GM19238 (cell line): ENCODE results near the gene ATG14.
A peak's percentile ranks its signal among the peaks of the same experiment; 100 is the strongest.
"Not testable (repeated sequence)": the region's sequence is repeated elsewhere in the genome, so short reads cannot be mapped to it uniquely, and the experiment has no call there.

ENCODE experiments used
- DNase-seq: peaks from one replicate; pipeline ENCODE4 v3.0.0; 2011; ENCODE audit warnings: low spot score; ENCODE audit not compliant: insufficient read length

ATG14 gene

GRCh38 chr14:55411426-55412389 lies at the start of gene ATG14:
Gene ATG14, minus strand, starts transcription at chr14:55411830. Its CDS starts 8 bp downstream, at chr14:55411822.
- peak; percentile 85 for DNase-seq

DNA sequence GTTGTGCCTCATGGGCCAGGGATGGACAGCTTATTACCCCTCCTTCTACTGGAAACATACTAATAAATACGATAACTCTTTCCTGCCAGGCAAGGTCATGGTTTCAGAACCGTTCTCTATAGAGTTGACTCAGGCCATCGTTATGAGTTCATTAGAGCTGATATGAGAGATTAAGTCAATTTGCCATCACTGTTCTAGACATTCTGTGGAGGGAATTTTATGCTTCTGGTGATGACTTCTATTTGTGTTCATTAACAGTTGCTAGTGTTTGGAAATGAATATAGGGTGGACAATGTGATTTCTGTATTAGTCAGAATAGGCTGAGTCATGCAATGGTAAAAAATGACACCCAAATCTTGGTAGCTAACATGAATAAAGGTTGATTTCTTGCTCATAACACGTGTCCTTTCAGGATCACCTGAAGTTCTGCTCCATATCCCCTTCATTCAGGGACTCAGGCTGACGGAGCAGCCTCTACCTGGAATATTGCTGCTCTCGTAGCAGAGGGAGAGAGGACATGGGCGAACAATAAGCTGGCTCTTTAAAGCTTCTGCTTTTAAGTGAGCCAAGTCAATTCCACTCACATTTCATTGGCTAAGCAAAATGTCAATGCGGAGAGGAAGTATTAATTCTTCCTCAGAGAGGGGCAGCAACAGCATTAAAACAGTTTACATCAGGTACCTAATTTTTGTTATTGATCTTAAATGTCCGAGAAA lies 47.3 kb upstream of the ATG14 start:
- DNase-seq = peak; percentile 35

- no peak for DNase-seq
Measured at GRCh38 chr14:55457496-55457895, 45.9 kb upstream of the ATG14 start.

DNA sequence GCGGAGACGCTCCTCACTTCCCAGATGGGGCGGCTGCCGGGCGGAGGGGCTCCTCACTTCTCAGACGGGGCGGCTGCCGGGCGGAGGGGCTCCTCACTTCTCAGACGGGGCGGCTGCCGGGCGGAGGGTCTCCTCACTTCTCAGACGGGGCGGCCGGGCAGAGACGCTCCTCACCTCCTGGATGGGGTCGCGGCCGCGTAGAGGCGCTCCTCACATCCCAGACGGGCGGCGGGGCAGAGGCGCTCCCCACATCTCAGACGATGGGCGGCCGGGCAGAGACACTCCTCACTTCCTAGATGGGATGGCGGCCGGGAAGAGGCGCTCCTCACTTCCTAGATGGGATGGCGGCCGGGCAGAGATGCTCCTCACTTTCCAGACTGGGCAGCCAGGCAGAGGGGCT lies 44.8 kb upstream of the ATG14 start:
- not testable (repeated sequence) for DNase-seq

GRCh38 chr14:55454264-55455002 lies 42.8 kb upstream of the ATG14 start:
- DNase-seq = no peak

DNA sequence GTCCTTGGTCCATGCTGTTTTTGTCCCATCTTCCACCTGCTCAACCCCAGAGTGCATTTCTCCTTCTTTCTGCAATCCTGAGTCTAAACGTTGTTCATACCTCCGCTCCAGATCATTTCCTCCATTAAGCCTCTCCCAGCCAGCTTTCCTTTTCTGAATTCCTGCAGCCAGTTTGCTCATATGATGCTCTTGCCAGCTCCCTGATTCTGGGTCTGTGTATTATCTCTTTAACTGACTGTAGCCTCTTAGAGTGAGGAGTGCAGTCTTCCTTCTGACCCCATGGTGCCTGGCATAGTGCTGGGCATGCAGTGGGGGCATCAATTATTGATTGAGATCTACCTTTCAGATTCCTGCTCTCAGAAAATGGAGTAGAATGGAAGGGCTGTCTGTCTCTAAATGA lies 40.3 kb upstream of the ATG14 start:
- DNase-seq = no peak

DNA sequence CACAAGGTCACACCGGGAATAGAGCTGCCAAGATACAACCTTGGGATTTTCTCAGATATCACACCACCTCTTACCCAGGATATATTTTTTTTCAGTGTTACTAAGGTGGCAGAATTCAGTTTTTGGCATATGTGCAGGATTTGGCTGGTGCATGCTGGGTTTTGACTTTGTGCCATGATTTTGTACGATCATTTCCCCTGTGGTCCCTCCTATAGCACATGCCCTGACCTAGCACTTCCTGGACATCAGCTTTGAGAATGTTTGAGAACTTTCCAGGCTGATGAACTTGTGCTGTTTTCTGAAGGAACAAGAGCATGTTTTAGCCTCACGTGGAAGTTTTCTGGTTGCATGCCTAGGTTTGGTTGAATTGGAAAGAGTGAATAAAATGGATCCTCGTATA lies 39.8 kb upstream of the ATG14 start:
- no peak for DNase-seq

DNA sequence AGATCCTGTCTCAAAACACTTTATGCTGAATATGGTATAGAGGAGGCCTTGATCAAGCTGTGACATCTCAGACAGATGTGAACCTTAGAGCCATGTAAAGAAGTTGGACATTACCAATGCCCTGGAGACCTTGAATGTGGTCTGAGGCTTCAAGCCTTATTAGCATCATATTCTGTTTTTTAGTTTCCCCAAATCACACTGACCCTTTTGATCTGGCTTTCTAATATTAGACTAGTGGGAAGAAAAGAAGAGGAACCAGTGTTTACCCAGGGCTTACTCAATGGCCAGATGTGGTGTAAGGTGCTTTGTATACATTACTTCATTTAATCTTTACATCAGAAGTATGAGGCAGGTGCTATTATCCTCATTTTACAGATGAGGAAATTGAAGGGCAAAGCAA lies 39.4 kb upstream of the ATG14 start:
- no peak for DNase-seq

- DNase-seq = no peak
Measured at GRCh38 chr14:55450539-55450938, 38.9 kb upstream of the ATG14 start.

- DNase-seq = no peak
Measured at GRCh38 chr14:55450124-55450523, 38.5 kb upstream of the ATG14 start.

DNA sequence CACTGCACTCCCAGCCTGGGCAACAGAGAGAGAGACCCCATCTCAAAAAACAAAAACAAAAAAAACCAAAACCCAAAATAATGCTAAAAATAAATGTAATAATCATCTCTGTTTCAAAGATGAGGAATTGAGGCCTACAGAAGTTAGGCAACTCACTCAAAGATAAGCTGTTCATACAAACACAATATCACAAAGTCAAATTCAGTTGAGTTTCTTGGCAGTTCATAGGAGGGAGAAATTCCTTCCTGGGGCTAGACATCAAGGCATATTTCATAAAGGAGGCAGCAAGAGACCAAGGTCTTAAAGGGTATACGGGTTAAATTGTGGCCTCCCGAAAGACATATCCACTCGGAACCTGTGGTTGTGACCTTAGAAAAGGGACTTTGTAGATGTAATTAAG lies 37.5 kb upstream of the ATG14 start:
- no peak for DNase-seq

DNA sequence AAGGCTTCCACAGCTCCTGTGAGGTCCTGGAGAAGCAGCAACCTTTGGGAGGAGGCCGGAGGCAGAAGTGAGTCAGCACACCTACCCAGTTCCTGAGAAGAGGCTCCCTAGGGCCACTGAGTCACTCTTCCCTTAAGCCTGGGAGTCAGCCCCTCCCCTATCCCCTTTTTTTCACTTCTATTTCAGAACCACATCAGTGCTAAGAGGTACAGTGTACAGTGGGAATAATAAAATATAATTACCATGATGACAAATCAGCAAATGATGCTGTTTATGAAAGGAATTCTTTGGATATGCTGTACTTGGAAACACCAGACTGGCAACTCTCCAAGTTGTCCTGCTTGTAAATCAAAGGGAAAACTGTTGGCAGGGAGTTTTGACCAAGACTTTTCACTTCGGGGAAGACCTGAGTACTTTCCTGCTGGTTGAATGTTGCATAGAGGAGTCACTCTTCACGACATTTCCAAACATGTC lies 36.5 kb upstream of the ATG14 start:
- no peak for DNase-seq

GRCh38 chr14:55446833-55447232 lies 35.2 kb upstream of the ATG14 start:
- DNase-seq = no peak

DNA sequence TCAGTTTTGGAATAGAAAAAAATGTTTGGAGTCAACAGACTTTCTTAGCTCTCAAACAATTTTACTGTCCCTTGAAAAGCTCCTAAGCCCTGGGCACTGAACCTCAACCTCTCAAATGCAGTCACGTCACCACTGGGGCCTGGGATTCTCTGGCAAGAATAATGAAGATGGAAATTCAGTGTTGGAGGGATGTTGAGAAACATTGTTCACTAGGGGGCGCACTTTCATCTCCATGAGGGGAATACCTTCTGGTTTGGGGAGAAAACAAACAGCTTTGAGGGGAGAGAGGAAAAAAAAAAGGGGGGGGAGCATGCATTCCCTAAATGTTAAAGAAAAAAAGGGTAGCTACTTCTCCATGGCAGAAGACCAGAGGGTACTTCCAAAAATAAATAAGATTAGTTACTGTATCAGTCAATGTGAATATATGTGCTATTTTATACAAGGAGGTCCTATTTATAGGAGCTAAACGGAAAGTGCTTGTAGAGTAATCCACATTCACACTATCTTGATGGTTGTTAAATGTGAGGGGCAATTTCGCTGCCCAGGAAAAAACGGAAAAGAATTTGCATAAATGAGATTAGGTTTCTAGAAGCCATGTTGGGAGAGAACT lies 34.6 kb upstream of the ATG14 start:
- peak; percentile 27 for DNase-seq

DNA sequence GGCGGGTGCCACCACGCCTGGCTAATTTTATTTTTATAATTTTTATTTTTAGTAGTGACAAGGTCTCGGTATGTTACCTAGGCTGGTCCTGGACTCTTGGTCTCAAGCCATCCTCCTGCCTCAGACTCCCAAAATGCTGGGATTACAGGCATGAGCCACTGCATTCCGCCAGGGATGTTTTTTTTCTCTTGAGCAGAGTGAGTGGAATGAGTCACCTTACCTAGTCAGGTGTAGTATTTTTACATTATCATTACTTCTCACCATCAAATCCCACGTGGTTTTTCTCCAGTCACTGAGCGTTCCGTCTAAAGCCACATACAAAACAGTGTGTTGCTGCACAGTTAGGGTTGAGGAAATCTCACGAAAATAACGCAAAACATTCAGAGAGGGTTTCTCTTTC lies 29.7 kb upstream of the ATG14 start:
- no peak for DNase-seq

- DNase-seq = no peak
Measured at GRCh38 chr14:55440385-55440784, 28.8 kb upstream of the ATG14 start, which contains the start of gene TBPL2. Gene TBPL2, minus strand, starts transcription at chr14:55440616. Its CDS starts 167 bp downstream, at chr14:55440449.

DNA sequence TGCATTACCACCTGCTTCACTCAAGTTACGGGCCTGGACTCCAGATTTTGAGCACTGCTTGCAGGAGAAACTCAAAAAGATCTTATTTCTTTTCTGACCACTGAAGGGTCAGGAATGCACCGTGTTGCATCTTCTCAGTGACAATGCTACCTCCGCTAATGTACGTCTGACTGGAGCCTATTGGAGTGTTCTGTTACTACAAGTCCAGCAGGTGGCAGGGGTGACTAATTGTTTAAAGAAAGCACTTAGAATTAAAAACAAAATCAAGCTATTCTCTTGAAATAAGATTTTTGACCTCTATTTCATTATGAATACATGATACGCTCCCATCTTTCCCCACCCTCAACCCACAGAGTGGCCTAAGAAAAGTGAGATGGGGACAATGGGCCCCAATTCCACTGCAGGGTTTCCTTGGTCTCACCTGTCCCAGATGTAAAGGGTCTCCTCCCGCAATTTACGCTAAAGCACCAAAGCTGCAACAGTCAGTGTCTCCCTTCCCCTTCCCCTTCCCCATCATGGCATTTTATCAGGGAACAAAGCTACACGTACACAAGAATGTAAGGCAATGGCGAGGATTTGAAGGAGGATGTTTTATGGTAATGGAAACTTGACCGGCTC lies 26.5 kb upstream of the ATG14 start:
- no peak for DNase-seq

- no peak for DNase-seq
Measured at GRCh38 chr14:55436931-55437330, 25.3 kb upstream of the ATG14 start.

DNA sequence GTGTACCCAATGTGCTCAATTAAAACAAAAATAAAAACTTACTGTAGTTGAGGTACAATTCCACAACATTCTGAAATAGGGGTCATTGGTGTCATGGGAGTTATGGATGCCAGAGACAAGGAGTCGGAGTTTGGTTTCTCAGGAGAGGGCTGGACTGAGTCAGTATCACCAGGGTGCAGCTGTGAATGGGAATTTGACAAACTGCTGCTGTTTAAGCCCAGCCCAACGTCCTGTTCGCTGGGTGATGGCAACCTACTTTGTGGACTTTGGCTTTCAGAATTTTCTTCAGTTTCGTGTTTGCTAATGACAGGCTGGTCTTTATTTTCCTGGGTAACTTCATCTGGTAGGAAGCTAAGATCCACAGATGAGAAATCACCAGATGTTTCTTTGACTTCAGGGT lies 24.9 kb upstream of the ATG14 start:
- DNase-seq = no peak

- no peak for DNase-seq
Measured at GRCh38 chr14:55434805-55435174, 23.2 kb upstream of the ATG14 start.
